HG03175 (cell line): Measurements from ENCODE around the gene TSPAN7.

Experiments
- ATAC-seq: cut with Tn5 transposase; IDR thresholded peaks from one replicate; pipeline ENCODE4 v1.9.1; 2021; ENCODE audit warnings: mild to moderate bottlenecking, moderate library complexity; ENCODE audit not compliant: unreplicated experiment

Gene TSPAN7

DNA sequence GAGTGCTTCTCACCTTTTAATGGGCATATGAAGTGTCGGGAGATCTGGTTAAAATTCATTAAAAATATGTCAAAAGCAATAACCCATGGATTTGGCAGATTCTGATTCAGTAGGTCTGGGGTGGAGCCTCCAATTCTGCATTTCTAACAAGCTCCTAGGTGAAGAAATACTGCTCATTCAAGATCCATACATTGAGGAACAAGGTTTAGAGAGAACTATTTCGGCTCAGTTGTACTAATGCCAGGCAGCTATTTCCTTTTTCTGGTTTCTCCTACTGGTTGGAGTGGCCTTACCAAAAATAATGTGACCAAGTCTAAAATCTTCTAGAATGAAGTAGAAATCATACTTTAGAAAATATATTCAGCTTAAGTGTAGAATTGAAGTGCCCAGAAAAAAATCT is 117.5 kb downstream of the TSPAN7 start:
- ATAC-seq = no peak

GRCh38 chrX:38679695-38680094 is 118.4 kb downstream of the TSPAN7 start:
- no peak for ATAC-seq

DNA sequence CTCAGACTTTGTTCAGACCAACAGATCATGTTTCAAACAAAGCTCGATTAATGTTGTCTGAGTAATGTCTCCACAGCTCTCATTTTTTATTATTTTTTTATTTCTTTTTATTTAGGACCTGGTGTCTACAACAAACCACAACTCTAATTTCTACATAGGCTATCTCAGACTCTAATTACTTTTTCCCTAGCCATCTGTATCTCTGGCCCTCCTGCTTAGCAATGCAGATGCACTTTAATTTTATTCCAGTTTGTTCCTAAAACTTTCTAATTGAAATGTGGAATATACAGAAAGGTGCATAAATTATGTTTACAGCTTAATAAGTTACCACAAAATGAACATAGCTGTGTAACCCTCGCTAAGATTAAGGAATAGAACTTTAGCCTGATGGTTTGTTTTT is 120.8 kb downstream of the TSPAN7 start:
- no peak for ATAC-seq

- no peak for ATAC-seq
Measured at GRCh38 chrX:38692961-38693360, 131.6 kb downstream of the TSPAN7 start.

GRCh38 chrX:38694394-38694793 is 133.1 kb downstream of the TSPAN7 start:
- no peak for ATAC-seq

GRCh38 chrX:38697461-38697860 is 136.1 kb downstream of the TSPAN7 start:
- no peak for ATAC-seq

GRCh38 chrX:38699121-38699520 is 137.8 kb downstream of the TSPAN7 start:
- ATAC-seq = no peak

GRCh38 chrX:38699696-38700095 is 138.4 kb downstream of the TSPAN7 start:
- no peak for ATAC-seq

GRCh38 chrX:38701073-38701472 is 139.7 kb downstream of the TSPAN7 start:
- ATAC-seq = no peak

- no peak for ATAC-seq
Measured at GRCh38 chrX:38704146-38704882, 143.0 kb downstream of the TSPAN7 start.

DNA sequence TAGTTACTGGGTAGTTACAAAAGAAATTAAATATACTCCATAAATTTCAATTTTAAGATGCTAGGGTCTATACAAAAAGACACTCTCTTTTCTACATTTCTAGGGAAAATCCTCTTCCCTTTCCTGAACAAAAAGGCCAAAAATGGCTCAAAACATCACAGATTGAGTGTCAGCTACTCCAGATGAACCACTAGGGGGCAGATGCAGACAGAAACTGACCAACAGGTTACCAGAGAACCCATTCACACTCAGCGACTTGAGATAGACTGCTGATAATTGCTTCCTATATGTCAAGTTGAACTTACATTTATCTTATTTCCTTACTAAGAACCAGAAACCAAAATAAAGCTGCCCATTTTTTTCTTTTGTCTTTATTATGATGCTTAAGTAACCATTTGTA is 156.5 kb downstream of the TSPAN7 start:
- ATAC-seq = no peak

GRCh38 chrX:38718311-38718710 is 157.0 kb downstream of the TSPAN7 start:
- no peak for ATAC-seq

GRCh38 chrX:38726612-38727011 is 165.3 kb downstream of the TSPAN7 start:
- no peak for ATAC-seq

DNA sequence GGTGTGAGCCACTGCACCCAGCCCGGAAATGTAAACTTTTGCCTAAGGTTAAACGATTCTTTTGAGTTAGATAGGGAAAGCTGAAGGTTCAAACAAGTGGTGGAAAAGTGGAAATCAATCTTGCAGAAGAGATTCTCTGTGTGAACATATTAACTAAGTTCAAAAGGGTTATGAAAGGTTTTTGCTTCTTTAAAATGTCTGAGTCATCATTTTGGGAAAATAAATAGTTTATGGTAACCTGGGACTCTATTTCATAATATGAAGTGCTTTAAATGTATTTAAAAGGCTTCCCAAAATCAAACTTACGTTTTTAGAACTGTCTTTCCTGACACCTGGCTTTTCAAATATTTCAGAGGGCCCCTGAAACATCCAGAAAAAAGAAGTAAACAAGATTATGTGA is 166.3 kb downstream of the TSPAN7 start:
- no peak for ATAC-seq

- no peak for ATAC-seq
Measured at GRCh38 chrX:38732866-38733265, 171.5 kb downstream of the TSPAN7 start.
